GM12878 (cell line): ENCODE data around the gene PITPNM3. TPM values are rescaled to one million over a fixed set of nuclear protein-coding genes. Genes with fewer than 3 reads are reported as not detected.

ENCODE experiments used
- ATAC-seq: fragments of 200-7000 bp; cut with Tn5 transposase; 3 replicates; pipeline ENCODE4 v1.9.1; 2020; ENCODE audit warnings: mild to moderate bottlenecking, moderate library complexity
- BruUV-seq: library from RNA; stranded (reverse); fragments of 400-500 nt; replicated peaks from 2 replicates; lab custom pipeline; 2021; lab: Mats Ljungman, UMichigan
- CTCF ChIA-PET: fragments of 300-600 bp; sonication (Branson Sonifier 250); formaldehyde crosslinking; extraction: SDS; loops from one replicate; lab custom pipeline; 2021; ENCODE audit warnings: inconsistent platforms; lab: Yijun Ruan, JAX
- POLR2A ChIA-PET: fragments of 350-600 bp; formaldehyde crosslinking; extraction: SDS; loops from one replicate; lab custom pipeline; 2021; ENCODE audit warnings: inconsistent platforms; lab: Charles Lee
- RAD21 ChIA-PET: fragments of 300-600 bp; sonication (Branson Sonifier 250); formaldehyde crosslinking; loops from one replicate; lab custom pipeline; 2023; ENCODE audit warnings: antibody characterized with exemption; ENCODE audit not compliant: unreplicated experiment; lab: Charles Lee
- SMC1A ChIA-PET: fragments of 300-600 bp; sonication (Branson Sonifier 250); formaldehyde crosslinking; loops from one replicate; lab custom pipeline; 2023; ENCODE audit not compliant: unreplicated experiment, uncharacterized antibody; lab: Charles Lee
- DNase-seq: peaks from one replicate; pipeline ENCODE4 v3.0.0-alpha.2; 2011; ENCODE audit warnings: low read depth, low spot score
- FAIRE-seq: peaks from 3 replicates; lab custom pipeline; 2011; peaks lifted over from hg19 to GRCh38; lab: Jason Lieb, UNC
- H2AFZ ChIP-seq: 2 replicates; pipeline ENCODE4 v1.6.0; 2011; ENCODE audit warnings: low read depth, low read length, control low read depth; ENCODE audit not compliant: control insufficient read depth
- H3K27ac ChIP-seq: 2 replicates; pipeline ENCODE4 v1.5.1; 2011; ENCODE audit warnings: control low read depth; ENCODE audit not compliant: control insufficient read depth, insufficient read depth
- H3K27me3 ChIP-seq, 2 experiments: replicated peaks in 1 of 2; 2 replicates each; pipeline versions ENCODE4 v1.6.0 to v1.6.1; 2011; ENCODE audit warnings: low read length in 1 of 2; ENCODE audit not compliant: control insufficient read depth in 2 of 2, insufficient read depth in 2 of 2
- H3K36me3 ChIP-seq, 2 experiments: 2 replicates each; pipeline ENCODE4 v1.5.1; 2011; ENCODE audit warnings: low read length in 1 of 2; ENCODE audit not compliant: control insufficient read depth in 2 of 2, insufficient read depth in 2 of 2
- H3K4me1 ChIP-seq: 2 replicates; pipeline ENCODE4 v1.6.1; 2011; ENCODE audit warnings: mild to moderate bottlenecking, low read length, moderate library complexity, mixed read lengths; ENCODE audit not compliant: control insufficient read depth, insufficient read depth
- H3K4me2 ChIP-seq: 2 replicates; pipeline ENCODE4 v1.6.0; 2011; ENCODE audit warnings: control low read depth; ENCODE audit not compliant: control insufficient read depth, insufficient read depth
- H3K4me3 ChIP-seq: fragments of 200-600 bp; sonication (generic); 2 replicates; pipeline ENCODE4 v1.5.1; 2016
- H3K79me2 ChIP-seq: 2 replicates; pipeline ENCODE4 v1.6.0; 2011; ENCODE audit warnings: low read length; ENCODE audit not compliant: control insufficient read depth, insufficient read depth
- H3K9ac ChIP-seq: 2 replicates; pipeline ENCODE4 v1.8.0; 2011; ENCODE audit warnings: low read length, control low read depth, mixed read lengths; ENCODE audit not compliant: control insufficient read depth, insufficient read depth
- H3K9me3 ChIP-seq: replicated peaks from 3 replicates; pipeline ENCODE4 v1.5.1; 2011; ENCODE audit warnings: mild to moderate bottlenecking, low read length; ENCODE audit not compliant: control insufficient read depth, insufficient read depth
- H4K20me1 ChIP-seq: 2 replicates; pipeline ENCODE4 v1.6.0; 2011; ENCODE audit not compliant: control insufficient read depth, insufficient read depth
- ATF7 ChIP-seq: fragments of 450-650 bp; IDR thresholded peaks from 2 replicates; pipeline ENCODE4 v1.6.1; 2016; ENCODE audit warnings: low read depth, mild to moderate bottlenecking
- CEBPB ChIP-seq, 2 experiments: fragments of 150-350 bp in 1 of 2; IDR thresholded peaks; 2 replicates each; pipeline ENCODE4 v1.6.1; 2012 to 2014; ENCODE audit warnings: low read depth in 2 of 2, low read length in 2 of 2, borderline replicate concordance in 1 of 2, inconsistent platforms in 1 of 2
- CTCF ChIP-seq, 3 experiments: IDR thresholded peaks in 2 of 3; conservative IDR thresholded peaks in 1 of 3; 2 replicates each; pipeline ENCODE4 v1.5.1; 2011; ENCODE audit warnings: low read depth in 3 of 3, low read length in 3 of 3, mild to moderate bottlenecking in 3 of 3, control low read depth in 2 of 3, moderate library complexity in 2 of 3, inconsistent platforms in 1 of 3, mixed read lengths in 1 of 3; ENCODE audit not compliant: control insufficient read depth in 2 of 3, insufficient read depth in 1 of 3; ENCODE audit errors: extremely low read depth in 1 of 3
- ELK1 ChIP-seq: IDR thresholded peaks from 2 replicates; pipeline ENCODE4 v1.6.1; 2012; ENCODE audit warnings: low read depth, low read length, improper control_type of control experiment
- FOXM1 ChIP-seq: IDR thresholded peaks from 2 replicates; pipeline ENCODE4 v1.6.1; 2012; ENCODE audit warnings: low read depth, mild to moderate bottlenecking, inconsistent platforms, low read length, moderate library complexity
- HDAC6 ChIP-seq: fragments of 200-600 bp; sonication (generic); IDR thresholded peaks from one replicate; pipeline ENCODE4 v1.8.0; 2017; ENCODE audit warnings: antibody characterized with exemption; ENCODE audit not compliant: unreplicated experiment
- IRF3 ChIP-seq: fragments of 450-650 bp; IDR thresholded peaks from 2 replicates; pipeline ENCODE4 v1.6.1; 2014; ENCODE audit warnings: mild to moderate bottlenecking
- KAT2A ChIP-seq: conservative IDR thresholded peaks from 2 replicates; pipeline ENCODE4 v1.6.1; 2011; ENCODE audit warnings: low read depth, low read length; ENCODE audit not compliant: control insufficient read depth
- MEF2B ChIP-seq: fragments of 450-650 bp; IDR thresholded peaks from 2 replicates; pipeline ENCODE4 v1.6.1; 2018; ENCODE audit warnings: mild to moderate bottlenecking, moderate library complexity; ENCODE audit not compliant: partially characterized antibody, poor library complexity, severe bottlenecking
- POLR2A ChIP-seq: IDR thresholded peaks from 2 replicates; pipeline ENCODE4 v1.6.1; 2011; ENCODE audit warnings: low read depth, mild to moderate bottlenecking, low read length
- POLR2AphosphoS5 ChIP-seq: IDR thresholded peaks from 2 replicates; pipeline ENCODE4 v1.6.1; 2011; ENCODE audit warnings: mild to moderate bottlenecking, low read length, inconsistent platforms
- SMAD5 ChIP-seq: IDR thresholded peaks from 2 replicates; pipeline ENCODE4 v1.6.1; 2016; ENCODE audit warnings: antibody characterized with exemption, low read depth
- TARDBP ChIP-seq: IDR thresholded peaks from 2 replicates; pipeline ENCODE4 v1.6.1; 2016; ENCODE audit warnings: borderline replicate concordance
- TCF7 ChIP-seq: IDR thresholded peaks from 2 replicates; pipeline ENCODE4 v1.6.1; 2014; ENCODE audit warnings: antibody characterized with exemption, borderline replicate concordance
- ZNF687 ChIP-seq: fragments of 450-650 bp; IDR thresholded peaks from 2 replicates; pipeline ENCODE4 v1.6.1; 2017; ENCODE audit warnings: mild to moderate bottlenecking, moderate library complexity
- ZZZ3 ChIP-seq: IDR thresholded peaks from 2 replicates; pipeline ENCODE4 v1.6.1; 2011; ENCODE audit warnings: low read depth; ENCODE audit not compliant: control insufficient read depth, insufficient read length
- whole genome bisulfite sequencing: methylation state at CpG from one replicate; pipeline ENCODE4 v1.1.6; 2016; ENCODE audit warnings: low lambda C conversion rate; ENCODE audit not compliant: insufficient replicate concordance, insufficient coverage; ENCODE audit errors: missing lambda C conversion rate; 5-methylcytosine and 5-hydroxymethylcytosine counted together
- in situ Hi-C: fragments of 300-500 bp; cut with MboI; formaldehyde crosslinking; loops from 9 replicates; pipeline ENCODE4 v1.14.3; 2018; ENCODE audit warnings: mixed read lengths
- intact Hi-C: fragments of 100-400 bp; cut with micrococcal nuclease; formaldehyde crosslinking; loops from one replicate; pipeline ENCODE4 v1.14.2; 2022; ENCODE audit not compliant: unreplicated experiment
- polyA plus RNA-seq, 11 experiments: library from polyadenylated mRNA; depleted of rRNA in 4 of 11; unstranded in 6 of 11; stranded (reverse) in 5 of 11; fragments of >200 nt; fragmentation: Nextera tagmentation in 4 of 11; fragmentation: Illumina TruSeq in 1 of 11; extraction: Ambion mirVana in 4 of 11; extraction: Trizol in 1 of 11; gene quantifications; 1 replicate in 1 of 11; 2 replicates in 10 of 11; pipeline versions ENCODE4 v1.2.1 to v1.2.3, GENCODE V29; 2011 to 2016; ENCODE audit warnings: inconsistent platforms in 2 of 11, missing spikeins in 2 of 11, low read depth in 1 of 11
- total RNA-seq, 4 experiments: library from RNA; depleted of rRNA in 3 of 4; stranded (reverse); fragments of >200 nt in 3 of 4; fragmentation: Illumina TruSeq in 1 of 4; extraction: Trizol in 1 of 4; gene quantifications; 2 replicates each; pipeline versions ENCODE4 v1.2.1 to v1.2.3, GENCODE V29; 2013 to 2021

Gene PITPNM3
- total and polyA plus RNA-seq, 10 of the 15 experiments (the other 5 are each of a cell fraction or from before 2014, with no cell fraction given): 0.02 to 0.49 (median 0.19) TPM; not detected in 1

- no peaks in the 10 kb centered on the region; a peak in 1 of 4 replicates for H3K27me3 ChIP-seq
- H2AFZ ChIP-seq: no peak overlapping the region
- no peaks in the 10 kb centered on the region for H3K9me3 ChIP-seq
- no peak overlapping the region for H3K4me3 ChIP-seq
- no peaks in the 10 kb centered on the region for H3K79me2 ChIP-seq
- ATAC-seq (no peak), DNase-seq (no peak), FAIRE-seq (no peak)
- no peaks in the 10 kb centered on the region for H3K4me1 ChIP-seq
- H3K4me2 ChIP-seq: no peak overlapping the region
- SMC1A ChIA-PET: interaction anchor here (0.7 kb wide), 1 partner anchor 18 kb away, joined by 3 read pairs; no protein-coding TSS in a partner anchor
- in situ Hi-C loops (no loop called here), intact Hi-C loops (no loop called here)
- no peak overlapping the region for H3K27ac ChIP-seq
- no peaks in the 10 kb centered on the region for H4K20me1 ChIP-seq
- TF ChIP-seq POLR2AphosphoS5 (no peak), FOXM1 (no peak), MEF2B (no peak), ZZZ3 (no peak), TARDBP (no peak), TCF7 (no peak), ELK1 (no peak), CEBPB (IDR thresholded peaks at IDR 0.05; ENCODE audit: borderline replicate concordance in 1 of 2, low read depth in 2 of 2, low read length in 2 of 2) (no peak), POLR2A (no peak), ATF7 (no peak), ZNF687 (no peak), KAT2A (no peak), HDAC6 (no peak), CTCF (IDR thresholded peaks at IDR 0.05 in 2 of 3, conservative IDR thresholded peaks at IDR 0.05 in 1 of 3; ENCODE audit: control insufficient read depth in 2 of 3, extremely low read depth in 1 of 3, insufficient read depth in 1 of 3, low read depth in 3 of 3, low read length in 3 of 3) (no peak), IRF3 (no peak), SMAD5 (no peak)
- TF ChIP-seq, all 136 proteins: peak for 0
- ChIA-PET RAD21 (no interaction called here), CTCF (interaction anchor here (0.6 kb wide), 1 partner anchor 543 kb away, joined by 5 read pairs; no protein-coding TSS in a partner anchor), POLR2A (no interaction called here)
- WGBS: 20% methylated on average over 5 of the region's 5 CpGs
- H3K9ac ChIP-seq: no peak overlapping the region
- no peaks in the 10 kb centered on the region for H3K36me3 ChIP-seq
- no TSS peak for BruUV-seq
Measured at GRCh38 chr17:6530324-6530920, 25.9 kb downstream of the PITPNM3 start.
